ENCODE results near the gene SRGAP3.

GRCh38 chr3:9075762-9076161, 173.7 kb downstream of the SRGAP3 start:
- no peak for TF ChIP-seq CTCF (IDR thresholded peaks at IDR 0.05)
- no peak for TF ChIP-seq POLR2A (IDR thresholded peaks at IDR 0.05)

All from uterus (tissue), 2 donors.